Measurements from ENCODE around the gene DBNDD1.

DBNDD1 gene

GRCh38 chr16:90033387-90033786 is 14.1 kb upstream of the DBNDD1 start:
- Histone ChIP-seq H3K27ac (ENCODE audit: low read depth, low read length) (no peak overlapping the region), H3K36me3 (ENCODE audit: insufficient read depth, low read length) (peaks cover 26% of the 10 kb centered on the region), H3K9me3 (ENCODE audit: low read length) (no peaks in the 10 kb centered on the region)

GRCh38 chr16:90032674-90033331 is 13.5 kb upstream of the DBNDD1 start:
- Histone ChIP-seq H3K27ac (ENCODE audit: low read depth, low read length) (no peak overlapping the region), H3K4me1 (ENCODE audit: insufficient read depth, low read length) (no peaks in the 10 kb centered on the region), H3K27me3 (ENCODE audit: control insufficient read depth in 1 of 2, insufficient read depth in 2 of 2, low read length in 2 of 2) (no peaks in the 10 kb centered on the region), H3K9ac (ENCODE audit: low read length) (no peak overlapping the region), H3K4me3 (ENCODE audit: low read depth in 1 of 2, low read length in 2 of 2) (no peak overlapping the region), H3K36me3 (ENCODE audit: insufficient read depth, low read length) (peaks cover 27% of the 10 kb centered on the region), H3K9me3 (ENCODE audit: low read length) (no peaks in the 10 kb centered on the region)

More at GRCh38 chr16:90033387-90033786, 14.1 kb upstream of the DBNDD1 start:
- Histone ChIP-seq H3K4me3 (ENCODE audit: low read depth in 1 of 2, low read length in 2 of 2) (no peak overlapping the region), H3K4me1 (ENCODE audit: insufficient read depth, low read length) (no peaks in the 10 kb centered on the region), H3K27me3 (ENCODE audit: control insufficient read depth in 1 of 2, insufficient read depth in 2 of 2, low read length in 2 of 2) (no peaks in the 10 kb centered on the region), H3K9ac (ENCODE audit: low read length) (no peak overlapping the region)

GRCh38 chr16:90031931-90032673 is 12.8 kb upstream of the DBNDD1 start:
- Histone ChIP-seq H3K27me3 (ENCODE audit: control insufficient read depth in 1 of 2, insufficient read depth in 2 of 2, low read length in 2 of 2) (no peaks in the 10 kb centered on the region), H3K4me1 (ENCODE audit: insufficient read depth, low read length) (no peaks in the 10 kb centered on the region), H3K4me3 (ENCODE audit: low read depth in 1 of 2, low read length in 2 of 2) (no peak overlapping the region), H3K36me3 (ENCODE audit: insufficient read depth, low read length) (peaks cover 27% of the 10 kb centered on the region), H3K9ac (ENCODE audit: low read length) (no peak overlapping the region), H3K27ac (ENCODE audit: low read depth, low read length) (no peak overlapping the region), H3K9me3 (ENCODE audit: low read length) (no peaks in the 10 kb centered on the region)

GRCh38 chr16:90031186-90031930 is 12.1 kb upstream of the DBNDD1 start:
- no peaks in the 10 kb centered on the region for H3K4me1 ChIP-seq (ENCODE audit: insufficient read depth, low read length)
- no peaks in the 10 kb centered on the region for H3K27me3 ChIP-seq (ENCODE audit: control insufficient read depth in 1 of 2, insufficient read depth in 2 of 2, low read length in 2 of 2)
- no peak overlapping the region for H3K27ac ChIP-seq (ENCODE audit: low read depth, low read length)
- H3K36me3 ChIP-seq (ENCODE audit: insufficient read depth, low read length): peaks cover 21% of the 10 kb centered on the region
- no peaks in the 10 kb centered on the region for H3K9me3 ChIP-seq (ENCODE audit: low read length)
- H3K9ac ChIP-seq (ENCODE audit: low read length): no peak overlapping the region
- no peak overlapping the region for H3K4me3 ChIP-seq (ENCODE audit: low read depth in 1 of 2, low read length in 2 of 2)

- Histone ChIP-seq H3K4me1 (ENCODE audit: insufficient read depth, low read length) (no peaks in the 10 kb centered on the region), H3K27ac (ENCODE audit: low read depth, low read length) (no peak overlapping the region), H3K27me3 (ENCODE audit: control insufficient read depth in 1 of 2, insufficient read depth in 2 of 2, low read length in 2 of 2) (no peaks in the 10 kb centered on the region), H3K9ac (ENCODE audit: low read length) (no peak overlapping the region), H3K9me3 (ENCODE audit: low read length) (no peaks in the 10 kb centered on the region), H3K4me3 (ENCODE audit: low read depth in 1 of 2, low read length in 2 of 2) (no peak overlapping the region), H3K36me3 (ENCODE audit: insufficient read depth, low read length) (peaks cover 15% of the 10 kb centered on the region)
These were observed 9.7 kb upstream of the DBNDD1 start for GRCh38 chr16:90028985-90029384.

GRCh38 chr16:90027611-90028010 is 8.4 kb upstream of the DBNDD1 start:
- peaks cover 15% of the 10 kb centered on the region for H3K36me3 ChIP-seq (ENCODE audit: insufficient read depth, low read length)
- H3K4me3 ChIP-seq (ENCODE audit: low read depth in 1 of 2, low read length in 2 of 2): no peak overlapping the region
- H3K27me3 ChIP-seq (ENCODE audit: control insufficient read depth in 1 of 2, insufficient read depth in 2 of 2, low read length in 2 of 2): no peaks in the 10 kb centered on the region
- H3K27ac ChIP-seq (ENCODE audit: low read depth, low read length): no peak overlapping the region
- H3K4me1 ChIP-seq (ENCODE audit: insufficient read depth, low read length): peaks cover 6% of the 10 kb centered on the region
- no peak overlapping the region for H3K9ac ChIP-seq (ENCODE audit: low read length)
- H3K9me3 ChIP-seq (ENCODE audit: low read length): no peaks in the 10 kb centered on the region

GRCh38 chr16:90026135-90026534 is 6.9 kb upstream of the DBNDD1 start:
- Histone ChIP-seq H3K36me3 (ENCODE audit: insufficient read depth, low read length) (peaks cover 6% of the 10 kb centered on the region), H3K9me3 (ENCODE audit: low read length) (no peaks in the 10 kb centered on the region), H3K9ac (ENCODE audit: low read length) (no peak overlapping the region), H3K27ac (ENCODE audit: low read depth, low read length) (no peak overlapping the region), H3K4me1 (ENCODE audit: insufficient read depth, low read length) (peaks cover 13% of the 10 kb centered on the region), H3K27me3 (ENCODE audit: control insufficient read depth in 1 of 2, insufficient read depth in 2 of 2, low read length in 2 of 2) (no peaks in the 10 kb centered on the region), H3K4me3 (ENCODE audit: low read depth in 1 of 2, low read length in 2 of 2) (no peak overlapping the region)

GRCh38 chr16:90023078-90023447 is 3.8 kb upstream of the DBNDD1 start:
- no peaks in the 10 kb centered on the region for H3K9me3 ChIP-seq (ENCODE audit: low read length)
- peaks cover 20% of the 10 kb centered on the region for H3K4me1 ChIP-seq (ENCODE audit: insufficient read depth, low read length)
- H3K4me3 ChIP-seq (ENCODE audit: low read depth in 1 of 2, low read length in 2 of 2): peak overlapping the region; percentile 48 to 73
- H3K27ac ChIP-seq (ENCODE audit: low read depth, low read length): peak overlapping the region; percentile 73
- H3K27me3 ChIP-seq (ENCODE audit: control insufficient read depth in 1 of 2, insufficient read depth in 2 of 2, low read length in 2 of 2): no peaks in the 10 kb centered on the region
- peak overlapping the region; percentile 86 for H3K9ac ChIP-seq (ENCODE audit: low read length)
- H3K36me3 ChIP-seq (ENCODE audit: insufficient read depth, low read length): no peaks in the 10 kb centered on the region

- Histone ChIP-seq H3K27ac (ENCODE audit: low read depth, low read length) (peak overlapping the region; percentile 73), H3K4me3 (ENCODE audit: low read depth in 1 of 2, low read length in 2 of 2) (peak overlapping the region; percentile 48 to 73), H3K9me3 (ENCODE audit: low read length) (no peaks in the 10 kb centered on the region), H3K4me1 (ENCODE audit: insufficient read depth, low read length) (peaks cover 20% of the 10 kb centered on the region), H3K36me3 (ENCODE audit: insufficient read depth, low read length) (no peaks in the 10 kb centered on the region), H3K9ac (ENCODE audit: low read length) (peak overlapping the region; percentile 86), H3K27me3 (ENCODE audit: control insufficient read depth in 1 of 2, insufficient read depth in 2 of 2, low read length in 2 of 2) (no peaks in the 10 kb centered on the region)
These were observed 3.2 kb upstream of the DBNDD1 start for GRCh38 chr16:90022209-90023077.

- H3K4me3 ChIP-seq (ENCODE audit: low read depth in 1 of 2, low read length in 2 of 2): no peak overlapping the region
- H3K27me3 ChIP-seq (ENCODE audit: control insufficient read depth in 1 of 2, insufficient read depth in 2 of 2, low read length in 2 of 2): no peaks in the 10 kb centered on the region
- no peak overlapping the region for H3K27ac ChIP-seq (ENCODE audit: low read depth, low read length)
- H3K9ac ChIP-seq (ENCODE audit: low read length): no peak overlapping the region
- H3K36me3 ChIP-seq (ENCODE audit: insufficient read depth, low read length): no peaks in the 10 kb centered on the region
- H3K4me1 ChIP-seq (ENCODE audit: insufficient read depth, low read length): peaks cover 20% of the 10 kb centered on the region
- no peaks in the 10 kb centered on the region for H3K9me3 ChIP-seq (ENCODE audit: low read length)
These were observed 1.7 kb upstream of the DBNDD1 start for GRCh38 chr16:90020838-90021382.
